H1 (cell line): ENCODE results near the gene DYNC2I2. TPM values are rescaled to one million over a fixed set of nuclear protein-coding genes. Genes with fewer than 3 reads are reported as not detected.

Experiments
- CTCF ChIA-PET: fragments of 300-600 bp; sonication (Branson Sonifier 250); formaldehyde crosslinking; loops from one replicate; lab custom pipeline; 2021; ENCODE audit not compliant: partially characterized antibody; lab: Charles Lee
- POLR2A ChIA-PET: fragments of 300-600 bp; sonication (Branson Sonifier 250); formaldehyde crosslinking; loops from one replicate; lab custom pipeline; 2021; ENCODE audit warnings: inconsistent platforms; ENCODE audit not compliant: partially characterized antibody; lab: Charles Lee
- DNase-seq, 2 experiments: peaks; one replicate each; pipeline versions ENCODE4 v3.0.0 to v3.0.0-alpha.2; 2010 to 2022; ENCODE audit warnings: low spot score in 2 of 2, low read depth in 1 of 2, mixed read lengths in 1 of 2
- FAIRE-seq: peaks from 2 replicates; lab custom pipeline; 2011; peaks lifted over from hg19 to GRCh38; lab: Jason Lieb, UNC
- H2AFZ ChIP-seq: 2 replicates; pipeline ENCODE4 v1.8.1; 2012; ENCODE audit warnings: low read length, inconsistent platforms
- H2AK5ac ChIP-seq: 2 replicates; pipeline ENCODE4 v1.6.1; 2013; ENCODE audit warnings: low read depth, low read length
- H2BK120ac ChIP-seq: replicated peaks from 2 replicates; pipeline ENCODE3; 2013; ENCODE audit warnings: low read depth, low read length, inconsistent platforms
- H2BK12ac ChIP-seq: 2 replicates; pipeline ENCODE4 v1.6.1; 2013; ENCODE audit warnings: low read depth, low read length
- H2BK15ac ChIP-seq: 2 replicates; pipeline ENCODE4 v1.6.1; 2013; ENCODE audit warnings: low read length
- H2BK20ac ChIP-seq: 2 replicates; pipeline ENCODE4 v1.6.1; 2013; ENCODE audit warnings: low read length
- H2BK5ac ChIP-seq: 2 replicates; pipeline ENCODE4 v1.6.1; 2013; ENCODE audit warnings: low read depth, low read length
- H3K14ac ChIP-seq: 2 replicates; pipeline ENCODE4 v1.6.1; 2013; ENCODE audit warnings: inconsistent platforms; ENCODE audit not compliant: insufficient read length
- H3K18ac ChIP-seq: 2 replicates; pipeline ENCODE4 v1.6.1; 2013; ENCODE audit warnings: low read length; ENCODE audit errors: extremely low read depth
- H3K23ac ChIP-seq: 2 replicates; pipeline ENCODE4 v1.6.1; 2013; ENCODE audit warnings: inconsistent platforms; ENCODE audit not compliant: insufficient read length
- H3K23me2 ChIP-seq: 2 replicates; pipeline ENCODE4 v1.6.1; 2013; ENCODE audit warnings: low read depth, low read length
- H3K27ac ChIP-seq: 2 replicates; pipeline ENCODE4 v1.6.1; 2011; ENCODE audit warnings: low read depth, low read length, inconsistent platforms
- H3K27me3 ChIP-seq, 4 experiments: replicated peaks in 1 of 4; 1 replicate in 1 of 4; 2 replicates in 3 of 4; pipeline versions ENCODE4 v1.6.1 to v1.8.1; 2011 to 2013; ENCODE audit warnings: low read length in 3 of 4, mild to moderate bottlenecking in 3 of 4, inconsistent platforms in 2 of 4, mixed read lengths in 2 of 4, moderate library complexity in 1 of 4; ENCODE audit not compliant: control insufficient read depth in 3 of 4, insufficient read depth in 3 of 4; ENCODE audit errors: extremely low read depth in 1 of 4
- H3K36me3 ChIP-seq, 4 experiments: 2 replicates each; pipeline versions ENCODE4 v1.6.1 to v1.8.1; 2011 to 2013; ENCODE audit warnings: mild to moderate bottlenecking in 4 of 4, low read length in 3 of 4, moderate library complexity in 2 of 4, control low read depth in 1 of 4, inconsistent platforms in 1 of 4; ENCODE audit not compliant: insufficient read depth in 4 of 4, control insufficient read depth in 2 of 4
- H3K4ac ChIP-seq: replicated peaks from 2 replicates; pipeline ENCODE3; 2013; ENCODE audit warnings: low read length, low read depth, mixed read lengths, inconsistent platforms; ENCODE audit not compliant: insufficient read length
- H3K4me1 ChIP-seq, 4 experiments: replicated peaks in 1 of 4; 1 replicate in 1 of 4; 2 replicates in 3 of 4; pipeline versions ENCODE4 v1.6.1 to v1.8.1; 2011 to 2013; ENCODE audit warnings: low read length in 3 of 4, inconsistent platforms in 2 of 4, mixed read lengths in 1 of 4; ENCODE audit not compliant: insufficient read depth in 4 of 4, control insufficient read depth in 3 of 4
- H3K4me2 ChIP-seq, 2 experiments: 2 replicates each; pipeline versions ENCODE4 v1.6.1 to v1.8.1; 2011 to 2013; ENCODE audit warnings: low read depth in 2 of 2, low read length in 2 of 2, control low read depth in 1 of 2, inconsistent platforms in 1 of 2, mild to moderate bottlenecking in 1 of 2; ENCODE audit not compliant: insufficient read depth in 1 of 2
- H3K4me3 ChIP-seq, 4 experiments: fragments of 200-600, 300-600 bp in 1 of 4; sonication (generic), shearing (Covaris generic), sonication (Bioruptor Twin) in 1 of 4; 2 replicates each; pipeline versions ENCODE4 v1.5.1 to v1.8.1; 2011 to 2016; ENCODE audit warnings: low read length in 4 of 4, low read depth in 3 of 4, control low read depth in 2 of 4, inconsistent platforms in 2 of 4, mild to moderate bottlenecking in 2 of 4, mixed read lengths in 1 of 4, moderate library complexity in 1 of 4; ENCODE audit not compliant: insufficient read depth in 2 of 4; ENCODE audit errors: extremely low read depth in 1 of 4
- H3K56ac ChIP-seq: replicated peaks from 2 replicates; pipeline ENCODE3; 2013; ENCODE audit warnings: low read depth, mild to moderate bottlenecking, mixed read lengths, low read length, inconsistent platforms; ENCODE audit not compliant: insufficient read length
- H3K79me1 ChIP-seq: 2 replicates; pipeline ENCODE4 v1.6.1; 2013; ENCODE audit warnings: low read depth, low read length, control low read depth
- H3K79me2 ChIP-seq, 2 experiments: 2 replicates each; pipeline versions ENCODE4 v1.6.1 to v1.8.1; 2012 to 2013; ENCODE audit warnings: low read length in 2 of 2, mild to moderate bottlenecking in 2 of 2, inconsistent platforms in 1 of 2; ENCODE audit not compliant: insufficient read depth in 2 of 2, control insufficient read depth in 1 of 2
- H3K9ac ChIP-seq, 4 experiments: replicated peaks in 1 of 4; 1 replicate in 1 of 4; 2 replicates in 3 of 4; pipeline versions ENCODE4 v1.6.1 to v1.8.1; 2011 to 2013; ENCODE audit warnings: low read depth in 3 of 4, low read length in 3 of 4, control low read depth in 2 of 4, mild to moderate bottlenecking in 2 of 4, moderate library complexity in 2 of 4, inconsistent platforms in 1 of 4; ENCODE audit errors: extremely low read depth in 1 of 4
- H3K9me3 ChIP-seq, 2 experiments: 2 replicates each; pipeline versions ENCODE4 v1.6.1 to v1.8.1; 2012 to 2013; ENCODE audit warnings: mild to moderate bottlenecking in 2 of 2, moderate library complexity in 2 of 2, control low read depth in 1 of 2, inconsistent platforms in 1 of 2, low read depth in 1 of 2, low read length in 1 of 2, mixed read lengths in 1 of 2; ENCODE audit not compliant: insufficient read depth in 2 of 2
- H4K20me1 ChIP-seq, 2 experiments: replicated peaks in 1 of 2; 2 replicates each; pipeline versions ENCODE3 to v1.8.1; 2011 to 2013; ENCODE audit warnings: inconsistent platforms in 2 of 2, low read length in 2 of 2, mild to moderate bottlenecking in 1 of 2; ENCODE audit not compliant: insufficient read depth in 2 of 2, control insufficient read depth in 1 of 2
- H4K5ac ChIP-seq: 2 replicates; pipeline ENCODE4 v1.6.1; 2013; ENCODE audit warnings: low read length, low read depth, mixed read lengths, inconsistent platforms; ENCODE audit not compliant: insufficient read length
- H4K8ac ChIP-seq: 2 replicates; pipeline ENCODE4 v1.8.0; 2013; ENCODE audit warnings: mild to moderate bottlenecking, moderate library complexity, low read length, inconsistent platforms; ENCODE audit not compliant: insufficient read depth; ENCODE audit errors: extremely low read depth
- H4K91ac ChIP-seq: replicated peaks from 2 replicates; pipeline ENCODE3; 2013; ENCODE audit warnings: low read length, mixed read lengths, inconsistent platforms; ENCODE audit not compliant: insufficient read length
- FOSL1 ChIP-seq: IDR thresholded peaks from 2 replicates; pipeline ENCODE4 v1.6.1; 2011; ENCODE audit warnings: mild to moderate bottlenecking, low read depth, low read length, moderate library complexity; ENCODE audit not compliant: insufficient read depth
- HDAC2 ChIP-seq, 2 experiments: fragments of 300-600 bp in 1 of 2; sonication (generic) in 1 of 2; IDR thresholded peaks; 2 replicates each; pipeline ENCODE4 v1.6.1; 2011 to 2012; ENCODE audit warnings: low read depth in 2 of 2, low read length in 2 of 2, mild to moderate bottlenecking in 2 of 2, moderate library complexity in 2 of 2, borderline replicate concordance in 1 of 2, inconsistent platforms in 1 of 2
- JUN ChIP-seq: IDR thresholded peaks from 2 replicates; pipeline ENCODE4 v1.6.1; 2011; ENCODE audit warnings: low read depth, mild to moderate bottlenecking, improper control_type of control experiment, low read length
- KDM4A ChIP-seq: IDR thresholded peaks from one replicate; pipeline ENCODE4 v1.7.1; 2012; ENCODE audit warnings: low read depth, mild to moderate bottlenecking, moderate library complexity, low read length, inconsistent platforms; ENCODE audit not compliant: severe bottlenecking
- MAX ChIP-seq: IDR thresholded peaks from 2 replicates; pipeline ENCODE4 v1.6.1; 2012; ENCODE audit warnings: inconsistent platforms
- RBBP5 ChIP-seq: IDR thresholded peaks from 2 replicates; pipeline ENCODE4 v1.7.1; 2012; ENCODE audit warnings: low read depth, mild to moderate bottlenecking, inconsistent platforms, low read length, moderate library complexity, borderline replicate concordance
- RFX5 ChIP-seq: IDR thresholded peaks from 2 replicates; pipeline ENCODE4 v1.6.1; 2011; ENCODE audit warnings: low read depth, low read length, improper control_type of control experiment, borderline replicate concordance
- RXRA ChIP-seq: IDR thresholded peaks from 2 replicates; pipeline ENCODE4 v1.6.1; 2011; ENCODE audit warnings: low read depth, mild to moderate bottlenecking, low read length, moderate library complexity; ENCODE audit not compliant: insufficient read depth
- SRF ChIP-seq: IDR thresholded peaks from 2 replicates; pipeline ENCODE4 v1.6.1; 2011; ENCODE audit warnings: mild to moderate bottlenecking, low read depth, low read length, moderate library complexity
- ZNF274 ChIP-seq: IDR thresholded peaks from 2 replicates; pipeline ENCODE4 v1.7.0; 2012; ENCODE audit warnings: low read length, borderline replicate concordance; ENCODE audit errors: extremely low read depth
- WGBS, 2 experiments: shearing (Covaris generic) in 1 of 2; methylation state at CpG; one replicate each; pipeline versions ENCODE4 v1.1.6 to v1.1.7; 2013 to 2015; ENCODE audit warnings: low lambda C conversion rate in 2 of 2, mixed read lengths in 2 of 2, inconsistent platforms in 1 of 2, low coverage in 1 of 2, missing lambda C conversion rate in 1 of 2; ENCODE audit not compliant: insufficient replicate concordance in 2 of 2, insufficient coverage in 1 of 2, insufficient read length in 1 of 2; ENCODE audit errors: extremely low coverage in 1 of 2, missing lambda C conversion rate in 1 of 2; 5-methylcytosine and 5-hydroxymethylcytosine counted together
- polyA plus RNA-seq, 7 experiments: library from polyadenylated mRNA; depleted of rRNA in 3 of 7; stranded (reverse) in 5 of 7; unstranded in 2 of 7; fragments of >200 nt in 5 of 7; fragments of 200-250 nt in 2 of 7; gene quantifications; 1 replicate in 5 of 7; 2 replicates in 1 of 7; 4 replicates in 1 of 7; pipeline versions ENCODE4 v1.2.1 to v1.2.3, GENCODE V29; 2011 to 2013; ENCODE audit warnings: missing spikeins in 2 of 7, mixed read lengths in 2 of 7
- total RNA-seq: library from RNA; stranded (reverse); fragmentation: NEBNext Ultra II Directional; extraction: Animal tissue kit (Norgen Biotek cat#: 25700); gene quantifications from 2 replicates; pipeline ENCODE4 v1.2.1, GENCODE V29; 2021

Gene DYNC2I2
- total and polyA plus RNA-seq, 2 of the 8 experiments (the other 6 are each of a cell fraction or from before 2014, with no cell fraction given), result 58.0 to 78.5 TPM

- no peak overlapping the region for H2BK12ac ChIP-seq
- no peak overlapping the region for H2AFZ ChIP-seq
- H3K18ac ChIP-seq, result no peak overlapping the region
- H3K27me3 ChIP-seq, result no peaks in the 10 kb centered on the region
- no peak overlapping the region for H3K56ac ChIP-seq
- no peak overlapping the region for H3K9ac ChIP-seq
- FAIRE-seq, result no peak
- H3K27ac ChIP-seq, result no peak overlapping the region
- H2BK120ac ChIP-seq, result no peak overlapping the region
- H3K79me2 ChIP-seq, result no peaks in the 10 kb centered on the region
- H2BK5ac ChIP-seq, result no peak overlapping the region
- H3K23ac ChIP-seq, result no peak overlapping the region
- no peaks in the 10 kb centered on the region for H3K9me3 ChIP-seq
- DNase-seq, result no peak
- no peak overlapping the region for H4K5ac ChIP-seq
- POLR2A ChIA-PET, result interaction anchor here (0.9 to 15.6 kb wide), 8 partner anchors 9 to 80 kb away, joined by 3 to 313 read pairs (median 4); partner anchors contain the start of genes DYNC2I2 and SET
- no peak overlapping the region for H3K4ac ChIP-seq
- H4K8ac ChIP-seq, result no peak overlapping the region
- H2AK5ac ChIP-seq, result no peak overlapping the region
- 96% methylated on average over 21 of the region's 21 CpGs; no CpG with 5 or more reads in 1 of the 2 experiments for WGBS, 2 experiments
- no peak overlapping the region for H2BK15ac ChIP-seq
- no peak overlapping the region for H3K14ac ChIP-seq
- CTCF ChIA-PET, result interaction anchor here (0.8 to 4.1 kb wide), 9 partner anchors 9 to 221 kb away, joined by 3 to 37 read pairs (median 4); no protein-coding TSS in a partner anchor
- H3K23me2 ChIP-seq, result no peaks in the 10 kb centered on the region
- peaks cover 19 to 34% (median 28%) of the 10 kb centered on the region in 4 experiments; a peak in 6 of 8 replicates for H3K36me3 ChIP-seq
- H3K4me1 ChIP-seq, result peaks cover 0 to 14% (median 11%) of the 10 kb centered on the region in 4 experiments; a peak in 5 of 7 replicates
- no peak overlapping the region for H3K4me3 ChIP-seq
- H4K20me1 ChIP-seq, result peaks cover 5 to 21% of the 10 kb centered on the region in 2 experiments
- no peak overlapping the region for H3K4me2 ChIP-seq
- H4K91ac ChIP-seq, result no peak overlapping the region
- H3K79me1 ChIP-seq, result peaks cover 7% of the 10 kb centered on the region; the same call in 1 of the 2 replicates
- no peak overlapping the region for H2BK20ac ChIP-seq
- TF ChIP-seq FOSL1, result no peak
- no peak for TF ChIP-seq HDAC2 (IDR thresholded peaks at IDR 0.05; ENCODE audit: borderline replicate concordance in 1 of 2, low read depth in 2 of 2, low read length in 2 of 2)
- TF ChIP-seq RFX5, result no peak
- TF ChIP-seq RBBP5, result no peak
- TF ChIP-seq KDM4A, result no peak
- TF ChIP-seq RXRA, result no peak
- TF ChIP-seq MAX, result no peak
- no peak for TF ChIP-seq ZNF274
- no peak for TF ChIP-seq SRF
- TF ChIP-seq JUN, result no peak
These were observed 23.6 kb downstream of the DYNC2I2 start for GRCh38 chr9:128633057-128633456.
